GM21367 (cell line): Measurements from ENCODE around the gene LPIN1.

Experiments used
- ATAC-seq: cut with Tn5 transposase; IDR thresholded peaks from one replicate; pipeline ENCODE4 v1.9.1; 2021; ENCODE audit not compliant: unreplicated experiment

Gene LPIN1

DNA sequence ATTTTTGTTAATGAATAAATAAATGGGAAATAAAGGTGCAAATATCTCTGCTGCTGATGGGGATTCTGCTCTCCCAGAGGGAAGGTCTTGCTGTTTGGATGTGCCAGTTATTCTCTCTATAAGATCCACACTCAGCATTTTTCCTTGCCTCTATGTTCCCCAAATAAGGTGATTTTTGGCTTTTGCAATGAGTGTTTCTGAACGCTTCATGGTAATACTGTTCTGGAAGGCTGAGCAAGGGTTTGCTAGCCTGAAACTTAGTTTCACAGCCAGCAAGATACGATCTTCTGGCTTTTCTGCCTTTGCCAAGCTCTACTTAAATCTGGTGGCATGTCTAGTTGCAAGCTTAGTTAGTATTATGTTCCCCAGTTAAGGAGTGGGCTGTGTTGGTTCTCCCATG lies 114.6 kb downstream of the LPIN1 start:
- ATAC-seq = no peak

DNA sequence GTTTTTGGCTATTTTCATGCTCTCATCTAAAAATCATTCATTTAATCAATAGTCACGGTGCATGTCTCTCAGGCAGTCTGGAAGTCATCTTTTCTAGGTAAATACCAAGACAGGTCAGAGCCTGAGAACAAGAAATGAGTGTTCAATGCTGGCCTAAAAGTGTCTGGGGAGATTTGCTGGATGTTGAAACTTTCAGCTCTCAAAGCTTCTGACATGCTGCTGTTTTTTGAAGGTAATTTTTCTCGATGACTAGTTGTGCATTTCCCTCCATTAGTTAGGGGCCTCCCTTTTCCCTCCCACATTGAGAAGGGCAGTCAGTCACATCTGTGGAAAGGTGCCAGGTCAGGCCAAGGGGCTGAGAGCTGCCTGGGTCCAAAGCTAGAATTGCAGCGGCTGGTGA lies 115.6 kb downstream of the LPIN1 start:
- ATAC-seq = no peak

DNA sequence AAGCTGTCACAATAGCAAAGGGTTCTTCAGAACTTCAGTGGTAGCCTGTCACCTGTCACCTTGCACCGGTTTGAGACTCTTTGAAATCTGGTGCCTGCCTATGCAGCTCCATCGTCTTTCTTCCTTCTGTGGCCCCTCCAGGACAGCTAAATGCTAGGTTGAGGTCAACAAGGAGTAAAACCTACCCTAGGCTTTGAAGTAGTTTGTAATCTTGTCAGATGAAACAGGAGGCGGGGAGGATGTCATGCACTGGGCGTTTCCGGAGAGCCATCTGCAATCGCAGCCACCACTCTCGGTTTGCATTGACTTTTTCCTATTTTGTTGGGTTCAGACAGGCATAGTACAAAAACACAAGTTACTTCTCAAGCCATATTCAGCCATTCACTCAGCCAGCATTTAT lies 116.7 kb downstream of the LPIN1 start:
- ATAC-seq = no peak

DNA sequence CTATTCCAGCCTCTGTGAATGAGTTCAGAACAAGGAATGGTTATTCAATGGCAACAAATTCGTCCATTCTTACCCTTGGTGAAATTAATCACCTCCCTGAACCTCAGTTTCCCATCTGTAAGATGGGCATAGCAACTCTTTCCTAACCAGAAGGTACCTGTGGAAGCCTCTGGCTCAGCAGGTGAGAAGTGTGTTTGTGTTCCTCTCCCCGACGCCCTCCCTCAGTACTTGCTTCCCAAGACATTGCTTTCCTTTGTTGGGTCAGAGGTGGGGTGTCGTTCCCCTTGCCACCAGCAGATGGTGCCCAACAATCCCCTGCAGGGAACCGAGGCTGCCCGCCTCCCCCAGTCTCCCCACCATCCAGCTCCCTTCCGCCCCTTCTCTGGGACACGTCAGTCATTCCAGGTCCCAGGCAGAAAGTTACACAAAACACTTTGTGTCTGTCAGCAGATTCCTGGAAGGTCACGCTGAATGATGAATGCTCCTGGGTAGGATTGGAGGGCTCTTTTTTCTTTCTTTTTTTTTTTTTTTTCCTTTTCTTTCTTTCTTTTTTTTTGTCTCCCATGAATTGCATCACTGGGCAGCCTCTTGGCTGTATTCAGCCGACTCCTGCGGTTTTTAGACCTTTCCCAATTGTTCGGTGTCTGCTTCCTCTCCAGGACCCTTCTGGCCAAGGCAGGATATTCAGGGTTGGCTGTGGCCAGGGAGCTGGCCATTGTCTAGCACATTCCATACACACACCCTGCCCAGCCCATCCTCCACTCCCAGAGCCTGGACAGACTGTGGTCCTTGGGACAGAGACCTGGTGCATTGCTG lies 117.3 kb downstream of the LPIN1 start:
- ATAC-seq = peak; percentile 36

DNA sequence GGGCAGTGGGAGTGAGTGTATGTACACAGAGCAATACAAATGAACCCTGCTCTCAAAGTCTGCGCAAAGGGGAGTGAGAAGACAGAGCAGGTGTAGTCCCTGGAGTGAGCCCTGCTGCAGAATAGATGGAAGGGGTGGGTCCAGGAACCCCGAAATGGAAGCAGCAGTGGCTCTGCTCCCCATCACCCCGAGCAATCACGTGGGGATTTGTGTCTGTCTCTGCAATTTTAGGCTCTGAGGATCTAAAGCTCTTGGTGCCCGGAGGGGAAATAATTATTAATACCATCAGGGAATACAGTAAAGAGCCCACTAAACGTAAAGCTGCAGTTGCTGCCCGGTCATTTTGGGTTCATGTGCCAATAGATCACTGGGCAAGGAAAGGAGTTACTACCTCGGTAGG lies 118.3 kb downstream of the LPIN1 start:
- no peak for ATAC-seq

DNA sequence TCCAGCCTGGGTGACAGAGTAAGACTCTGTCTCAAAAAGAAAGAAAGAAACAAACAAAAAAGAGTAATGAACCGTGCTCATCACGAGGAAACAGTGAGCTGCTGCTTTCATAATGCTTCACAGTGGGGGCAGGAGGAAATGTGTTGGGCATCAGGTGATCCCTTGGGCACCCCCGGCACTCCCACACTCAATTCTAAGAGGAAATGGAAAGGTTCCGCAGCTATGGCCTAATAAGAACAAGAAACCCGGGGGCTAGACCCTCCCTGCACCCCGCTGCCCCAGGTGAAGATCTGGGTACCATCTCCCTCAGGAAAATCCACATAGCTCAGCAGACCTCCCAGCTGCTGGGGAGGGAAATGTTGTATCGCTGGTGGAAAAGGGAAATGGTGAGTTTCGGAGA lies 118.9 kb downstream of the LPIN1 start:
- no peak for ATAC-seq

DNA sequence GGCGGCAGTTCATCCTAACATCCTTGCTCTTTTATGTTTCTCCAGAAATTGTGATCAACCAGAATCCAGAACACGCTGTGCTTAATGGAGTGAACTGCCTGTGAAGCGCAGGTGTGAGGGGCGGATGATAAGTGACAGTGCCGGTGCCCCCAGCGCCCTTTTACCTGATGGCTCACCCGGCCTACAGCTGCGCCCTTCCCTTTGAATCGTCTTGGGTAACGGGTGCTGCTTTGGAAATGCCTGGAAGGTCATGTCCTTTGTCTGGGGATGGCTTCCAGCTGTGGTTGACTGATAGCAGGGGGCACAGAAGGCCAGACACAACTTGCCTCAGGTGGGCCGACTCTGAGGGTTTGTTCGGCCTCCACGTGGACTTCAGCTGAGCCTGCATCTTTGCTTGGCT lies 119.4 kb downstream of the LPIN1 start:
- no peak for ATAC-seq

DNA sequence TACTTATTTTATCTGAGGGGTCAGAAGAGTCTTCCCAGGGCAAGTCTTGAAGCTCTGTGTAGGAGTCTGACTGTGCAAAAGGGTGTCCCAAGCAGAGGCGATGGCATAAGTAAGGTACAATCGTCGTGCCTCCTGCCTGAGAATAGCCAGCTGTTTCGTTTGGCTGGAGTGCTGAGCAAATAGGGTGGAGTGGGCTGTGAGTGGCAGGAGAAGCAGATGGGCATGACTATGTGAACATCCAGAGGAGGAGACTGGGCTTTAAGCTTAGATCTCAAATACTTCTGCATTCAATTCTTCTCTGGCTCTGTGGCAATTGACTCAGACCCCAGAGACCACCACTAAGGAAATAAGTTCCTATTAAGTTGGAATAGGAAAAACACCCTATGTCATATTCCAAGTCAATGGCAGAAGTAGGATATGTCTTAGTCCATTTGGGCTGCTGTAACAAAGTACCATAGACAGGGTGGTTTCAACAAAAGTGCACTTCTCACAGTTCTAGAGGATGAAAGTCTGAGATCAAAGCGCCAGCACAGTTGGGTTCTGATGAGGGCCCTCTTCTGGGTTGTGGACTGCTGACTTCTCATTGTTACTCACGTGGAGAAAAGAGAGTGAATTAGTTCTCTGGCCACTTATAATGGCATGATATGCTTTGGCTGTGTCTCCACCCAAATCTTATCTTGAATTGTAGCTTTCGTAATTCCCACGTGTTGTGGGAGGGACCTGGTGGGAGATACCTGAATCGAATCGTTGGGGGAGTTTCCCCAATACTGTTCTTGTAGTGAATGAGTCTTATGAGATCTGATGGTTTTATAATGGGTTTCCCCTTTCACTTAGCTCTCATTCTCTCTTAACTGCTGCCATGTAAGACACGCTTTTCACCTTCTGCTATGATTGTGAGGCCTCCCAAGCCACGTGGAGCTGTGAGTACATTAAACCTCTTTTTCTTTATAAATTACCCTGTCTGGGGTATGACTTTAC lies 120.2 kb downstream of the LPIN1 start:
- no peak for ATAC-seq

DNA sequence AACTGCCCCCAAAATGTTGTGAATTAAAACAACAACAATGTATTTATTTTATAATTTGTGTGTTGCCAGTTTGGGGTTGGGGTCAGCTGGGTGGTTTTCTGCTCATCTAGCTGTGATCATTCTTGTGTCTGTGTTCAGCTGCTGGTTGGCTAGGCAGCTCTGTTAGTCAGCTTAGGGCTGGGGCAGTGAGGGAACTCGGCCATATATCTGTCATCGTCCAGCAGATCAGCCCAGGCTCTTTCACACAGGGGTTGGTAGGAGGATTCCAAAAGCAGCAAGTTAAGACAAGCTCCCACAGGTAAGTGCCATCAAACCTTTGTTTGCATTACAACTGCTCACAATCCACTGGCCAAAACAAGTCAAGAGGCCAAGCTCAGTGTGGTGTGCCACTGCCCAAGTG lies 121.5 kb downstream of the LPIN1 start:
- ATAC-seq = no peak

DNA sequence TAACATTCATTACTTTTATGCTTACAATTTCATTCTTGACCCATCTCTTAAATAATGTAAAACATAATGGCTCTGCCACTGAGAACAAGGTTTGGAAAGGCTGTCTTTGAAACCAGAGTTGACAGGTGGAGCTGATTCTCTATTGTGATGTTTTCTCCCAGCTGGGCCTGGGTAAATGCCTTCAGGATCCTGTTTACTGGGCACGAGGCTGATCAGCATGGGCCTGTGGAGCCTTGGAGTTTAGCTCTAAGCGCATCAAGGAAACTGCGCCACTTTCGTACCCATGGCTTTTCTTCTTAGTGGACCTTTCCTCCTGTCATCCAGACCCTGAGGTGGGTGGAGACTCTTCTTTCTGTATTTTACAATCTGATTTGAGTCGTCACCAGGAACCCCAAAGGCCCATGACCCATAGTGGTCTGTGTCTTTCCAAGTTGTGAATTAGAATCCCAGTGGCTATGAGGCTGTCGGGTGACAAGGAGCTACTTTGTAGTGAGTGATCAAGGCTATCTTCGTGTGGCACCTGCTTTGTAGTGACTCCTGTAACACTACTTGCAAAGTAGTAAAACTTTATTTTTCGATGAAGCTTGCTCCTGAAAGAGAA lies 123.1 kb downstream of the LPIN1 start:
- no peak for ATAC-seq

DNA sequence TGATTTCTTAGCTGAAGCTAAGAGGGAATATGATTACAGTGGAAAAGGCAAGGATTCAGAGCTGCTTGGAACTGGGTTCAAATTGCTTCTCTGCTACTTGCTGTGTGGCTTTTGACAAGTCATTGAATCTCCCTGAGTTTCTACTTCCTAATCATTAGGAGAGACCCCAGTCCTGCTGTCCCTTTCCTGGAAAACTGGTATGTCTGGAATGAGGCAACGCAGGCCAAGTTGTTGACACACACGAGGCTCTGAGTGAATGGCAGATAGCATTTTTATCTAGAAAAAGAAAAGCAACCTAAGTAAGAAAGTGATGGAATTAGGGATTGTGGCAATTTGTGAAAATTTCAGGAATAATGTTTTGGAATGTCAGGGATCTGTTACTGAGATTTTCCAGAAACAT lies 123.6 kb downstream of the LPIN1 start:
- no peak for ATAC-seq

DNA sequence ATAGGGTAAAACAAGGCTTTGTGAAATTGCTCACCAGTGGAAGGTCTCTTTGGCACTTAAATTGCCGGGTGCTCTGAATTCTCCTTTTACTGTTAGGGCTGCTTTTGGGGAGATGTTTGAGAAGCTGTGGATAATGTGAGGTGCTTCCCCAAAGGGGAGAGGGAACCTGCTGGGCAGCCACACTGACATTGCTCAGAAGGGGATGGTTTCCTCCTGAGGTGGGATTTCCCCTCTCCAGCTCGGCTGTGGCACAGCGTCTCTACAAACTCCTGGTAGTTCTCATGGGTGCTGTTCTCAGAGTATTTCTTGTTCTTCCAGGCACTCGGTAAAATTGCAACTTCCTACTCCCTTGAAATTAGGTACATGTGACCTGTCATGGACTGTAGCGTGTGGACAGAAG lies 124.2 kb downstream of the LPIN1 start:
- ATAC-seq = peak; percentile 45

DNA sequence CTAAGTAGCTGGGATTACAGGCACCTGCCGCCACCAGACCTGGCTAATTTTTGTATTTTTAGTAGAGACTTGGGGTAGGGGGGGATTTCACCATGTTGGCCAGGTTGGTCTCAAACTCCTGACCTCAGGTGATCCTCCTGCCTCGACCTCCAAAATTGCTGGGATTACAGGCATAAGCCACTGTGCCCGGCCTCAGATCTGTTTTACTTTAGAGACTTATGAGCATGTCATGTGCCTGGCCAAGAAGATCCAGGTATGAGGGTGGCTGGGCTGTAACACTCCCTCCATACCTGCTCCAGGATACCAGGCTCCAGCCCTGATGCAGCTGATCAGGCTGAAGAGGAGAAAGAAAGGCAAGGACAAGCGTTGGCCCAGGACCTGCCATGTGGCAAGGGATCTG lies 125.0 kb downstream of the LPIN1 start:
- no peak for ATAC-seq

DNA sequence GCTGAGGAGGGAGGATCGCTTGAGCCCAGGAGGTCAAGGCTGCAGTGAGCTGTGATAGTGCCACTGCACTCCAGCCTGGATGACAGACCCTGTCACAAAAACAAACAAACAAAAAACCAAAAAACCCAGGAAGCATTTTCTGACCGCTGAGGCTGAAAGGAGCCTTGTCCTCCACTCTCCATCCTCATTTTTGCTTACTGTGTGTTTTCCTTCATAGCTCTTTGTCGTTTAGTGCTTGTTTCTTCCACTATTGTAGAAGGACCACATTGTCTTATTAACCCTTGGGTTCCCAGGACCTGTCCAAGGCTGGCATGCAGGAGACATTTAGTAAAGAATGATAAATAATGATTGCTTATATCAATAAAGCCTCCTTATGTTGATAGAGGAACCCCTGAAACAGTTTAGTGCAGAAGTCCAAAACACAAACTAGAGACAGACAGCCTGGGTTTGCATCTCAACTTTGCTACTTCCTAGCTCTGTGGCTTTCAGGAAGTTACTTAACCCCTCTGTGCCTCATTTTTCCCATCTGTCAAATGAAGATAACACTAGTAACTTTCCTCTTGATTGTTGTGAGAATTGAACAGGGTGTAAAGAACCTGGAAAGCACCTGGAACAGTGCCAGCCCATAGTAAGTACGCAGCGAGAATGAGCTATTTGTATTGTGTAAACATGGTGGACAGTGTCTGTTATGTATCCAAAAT lies 126.0 kb downstream of the LPIN1 start:
- ATAC-seq = no peak

DNA sequence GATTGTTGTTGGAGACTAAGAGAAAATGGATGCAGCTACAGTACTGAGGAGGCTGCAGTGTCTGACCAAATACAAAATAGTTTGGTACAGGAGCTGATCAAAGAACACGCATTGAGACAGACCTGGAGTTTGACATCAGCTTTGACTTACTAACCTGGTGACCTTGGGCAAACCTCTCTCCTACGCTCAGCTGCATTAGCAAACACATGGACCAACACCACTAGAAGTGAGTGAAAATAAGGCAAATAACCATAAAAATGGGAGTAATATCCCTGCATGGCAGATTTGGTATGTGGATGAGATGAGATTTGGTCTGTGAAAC lies 126.5 kb downstream of the LPIN1 start:
- ATAC-seq = no peak

DNA sequence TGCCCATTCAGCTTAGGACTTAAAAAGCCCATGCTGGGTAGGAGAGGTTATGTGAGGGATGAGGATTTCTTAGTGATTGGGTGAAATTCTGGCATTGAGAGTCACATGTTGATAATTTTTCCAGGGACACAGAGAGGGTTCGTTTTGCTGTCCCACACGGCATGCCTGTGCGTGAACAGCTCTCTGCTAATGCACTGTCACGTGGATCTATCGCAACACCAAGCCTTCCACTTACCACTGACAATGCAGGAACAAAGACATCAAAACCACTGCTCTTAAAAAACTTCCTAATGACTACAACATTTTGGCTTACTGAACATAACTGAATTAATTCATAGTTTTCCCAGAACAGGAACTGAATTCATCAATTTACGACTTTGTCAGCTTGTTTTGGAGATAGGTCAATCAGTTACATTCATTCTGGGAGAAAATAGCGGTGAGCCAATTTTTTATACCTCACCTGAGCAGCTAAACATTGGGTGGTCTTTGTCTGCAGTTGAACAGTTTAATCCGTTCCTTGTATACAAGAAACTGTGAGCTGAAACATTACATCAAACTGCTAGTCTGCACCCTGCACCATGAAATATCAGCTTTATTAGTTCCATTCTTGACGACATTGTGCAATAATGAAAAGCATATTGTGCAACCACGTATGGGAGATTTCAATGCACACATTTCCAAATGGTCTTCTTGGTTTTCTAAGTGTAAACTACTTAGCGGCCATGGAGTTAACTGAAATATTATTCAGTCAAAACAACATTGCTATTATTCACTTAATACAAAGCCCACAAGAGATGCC lies 127.1 kb downstream of the LPIN1 start:
- ATAC-seq = no peak

DNA sequence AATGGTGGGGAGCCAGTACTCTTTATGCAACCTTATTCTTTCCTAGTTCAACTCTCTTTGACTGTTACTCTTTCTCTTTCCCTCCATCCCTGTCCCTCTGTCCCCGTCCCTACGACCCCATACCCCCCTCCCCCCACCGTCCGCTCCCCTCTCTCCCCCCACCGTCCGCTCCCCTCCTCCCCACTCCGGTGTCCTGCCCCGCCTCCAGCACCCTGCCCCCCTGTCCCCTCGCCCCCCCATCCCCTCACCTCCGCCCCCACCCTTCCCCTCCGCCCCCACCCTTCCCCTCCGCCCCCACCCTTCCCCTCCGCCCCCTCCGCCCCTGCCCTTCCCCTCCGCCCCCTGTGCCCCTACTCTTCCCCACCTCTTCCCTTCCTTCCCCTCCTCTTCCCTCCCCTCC lies 128.4 kb downstream of the LPIN1 start:
- no peak for ATAC-seq

DNA sequence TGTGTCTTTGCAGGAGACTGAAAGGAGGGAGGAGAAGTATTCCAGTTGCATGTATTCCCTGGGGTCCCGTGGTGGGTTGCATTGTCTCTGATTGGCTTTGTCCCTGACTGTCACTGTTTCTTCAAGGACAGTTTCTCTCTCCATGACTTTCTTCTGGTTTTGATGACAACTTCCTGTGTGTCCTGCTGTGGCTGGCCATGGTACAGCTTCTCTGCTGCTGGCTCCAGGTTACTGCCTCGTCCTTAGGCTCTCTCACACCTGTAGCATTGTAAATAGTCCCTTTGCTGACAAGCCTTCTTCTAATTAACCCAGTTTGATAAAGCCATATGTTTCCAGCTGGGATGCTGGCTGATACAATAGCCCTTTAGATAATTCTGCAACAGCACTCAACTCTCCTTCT lies 129.0 kb downstream of the LPIN1 start:
- ATAC-seq = no peak

DNA sequence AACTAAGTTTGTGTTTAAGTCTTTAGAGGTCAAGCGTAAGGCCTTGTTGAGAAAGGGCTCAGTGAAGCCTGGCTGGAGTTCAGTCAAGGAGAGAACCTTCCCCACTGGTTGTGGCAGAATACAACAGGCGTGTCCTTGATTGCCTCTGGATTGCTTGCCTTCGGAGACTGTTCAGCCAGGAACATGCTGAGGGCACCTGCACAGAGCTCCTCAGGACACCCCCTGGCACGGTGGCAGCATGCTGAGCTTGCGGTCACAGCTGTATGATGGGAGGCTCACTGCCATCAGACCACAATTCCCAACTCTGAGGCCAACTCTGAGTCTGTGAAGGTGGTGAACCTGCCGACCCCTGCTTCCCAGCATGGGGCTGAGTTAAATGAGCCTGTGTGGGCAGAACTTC lies 130.0 kb downstream of the LPIN1 start:
- no peak for ATAC-seq

DNA sequence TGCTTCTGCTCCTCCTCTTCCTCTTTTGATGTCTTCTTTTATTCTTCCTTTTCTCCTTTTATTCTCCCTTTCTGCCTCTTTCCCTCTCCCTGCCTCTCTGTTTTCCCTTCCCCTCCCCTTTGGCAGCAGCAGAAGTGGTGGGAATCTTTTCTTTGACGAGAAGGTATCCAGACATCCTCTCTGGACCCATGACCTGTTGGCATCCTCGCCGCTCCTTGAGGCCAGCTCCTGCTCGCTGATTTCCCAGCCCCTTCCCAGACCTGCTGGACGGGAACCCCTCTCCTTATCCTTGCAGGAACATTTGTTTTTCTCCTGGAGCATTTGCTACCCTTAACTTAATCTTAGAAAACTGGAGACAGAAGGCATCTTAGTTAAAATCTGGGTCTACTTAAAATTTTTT lies 130.5 kb downstream of the LPIN1 start:
- ATAC-seq = no peak
